Measurements from ENCODE around the gene HSPA1A.
"Not testable (repeated sequence)": the region's sequence is repeated elsewhere in the genome, so short reads cannot be mapped to it uniquely, and the experiment has no call there.

The HSPA1A gene

DNA sequence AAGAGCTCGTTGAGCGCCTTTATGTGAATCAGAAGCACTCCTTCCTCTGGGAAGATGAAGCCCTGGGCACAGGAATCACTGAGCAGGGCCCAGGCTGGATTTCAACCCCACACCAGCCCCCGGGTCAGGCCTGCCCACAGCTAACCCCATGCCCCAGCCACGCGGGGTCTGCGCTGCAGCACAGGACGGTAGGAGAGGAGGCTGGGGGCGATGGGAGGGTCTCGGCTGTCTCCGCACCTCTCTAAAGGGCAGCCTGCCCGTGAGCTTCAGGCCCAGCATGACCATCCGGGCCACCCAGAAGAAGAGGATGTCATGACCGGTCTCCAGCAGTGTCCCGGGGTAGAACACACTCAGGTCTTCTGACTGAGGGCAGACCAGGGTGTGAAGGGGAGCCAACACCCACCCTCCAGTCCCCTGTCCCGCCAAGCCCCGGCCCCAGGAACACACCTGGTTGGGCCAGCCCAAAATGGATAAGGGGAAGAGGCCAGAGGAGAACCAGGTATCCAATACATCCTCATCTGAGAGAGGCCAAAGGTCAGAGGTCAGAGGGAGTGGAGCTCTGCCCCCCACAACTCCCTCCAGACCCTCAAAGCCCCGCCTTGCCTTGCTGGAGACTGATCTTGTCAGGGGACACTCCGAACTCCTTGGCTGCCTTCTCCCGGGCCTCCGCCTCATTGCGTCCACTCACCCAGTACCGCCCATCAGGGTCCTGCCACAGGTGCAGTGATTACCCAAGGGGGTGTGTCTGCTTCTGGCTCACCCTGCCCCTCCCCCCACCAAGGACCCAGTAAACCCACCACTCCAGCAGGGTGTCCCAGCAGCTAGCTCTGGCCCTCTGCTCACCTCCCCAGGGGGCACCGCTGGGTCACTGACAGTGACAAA, 33.9 kb upstream of the HSPA1A start:
- no peak for DNase-seq

DNA sequence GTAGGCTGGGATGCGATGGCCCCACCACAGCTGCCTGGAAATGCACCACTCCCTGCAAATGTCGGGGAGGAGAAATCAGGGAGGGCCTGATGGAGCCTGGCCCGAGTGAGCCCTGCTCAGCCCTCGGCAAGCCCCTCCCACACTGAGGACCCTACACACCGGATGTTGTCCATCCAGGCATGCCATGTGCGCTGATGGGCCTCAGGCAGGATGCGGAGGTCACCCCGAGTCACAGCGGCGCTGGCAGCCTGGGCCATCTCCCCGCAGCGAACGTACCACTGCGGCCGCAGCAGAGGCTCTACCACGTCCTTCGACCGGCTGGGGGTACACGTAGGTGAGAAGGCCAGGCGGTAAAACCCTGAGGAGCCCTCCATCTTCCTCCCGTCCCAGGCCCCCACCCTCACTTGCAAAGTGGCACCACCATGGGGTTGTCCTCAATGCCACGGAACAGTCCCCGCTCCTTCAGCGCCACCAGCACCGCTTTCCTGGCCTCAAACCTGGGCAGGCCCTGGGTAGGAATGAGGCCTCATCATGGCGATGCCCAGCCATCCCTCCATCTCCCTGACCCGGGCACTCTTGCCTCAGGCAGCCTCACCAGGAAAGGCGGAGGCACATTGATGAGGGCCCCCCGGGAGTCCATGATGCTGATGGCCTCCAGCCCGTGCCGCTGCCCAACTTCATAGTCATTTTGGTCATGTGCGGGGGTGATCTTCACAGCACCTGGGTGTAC, 33.1 kb upstream of the HSPA1A start:
- DNase-seq, result no peak

DNA sequence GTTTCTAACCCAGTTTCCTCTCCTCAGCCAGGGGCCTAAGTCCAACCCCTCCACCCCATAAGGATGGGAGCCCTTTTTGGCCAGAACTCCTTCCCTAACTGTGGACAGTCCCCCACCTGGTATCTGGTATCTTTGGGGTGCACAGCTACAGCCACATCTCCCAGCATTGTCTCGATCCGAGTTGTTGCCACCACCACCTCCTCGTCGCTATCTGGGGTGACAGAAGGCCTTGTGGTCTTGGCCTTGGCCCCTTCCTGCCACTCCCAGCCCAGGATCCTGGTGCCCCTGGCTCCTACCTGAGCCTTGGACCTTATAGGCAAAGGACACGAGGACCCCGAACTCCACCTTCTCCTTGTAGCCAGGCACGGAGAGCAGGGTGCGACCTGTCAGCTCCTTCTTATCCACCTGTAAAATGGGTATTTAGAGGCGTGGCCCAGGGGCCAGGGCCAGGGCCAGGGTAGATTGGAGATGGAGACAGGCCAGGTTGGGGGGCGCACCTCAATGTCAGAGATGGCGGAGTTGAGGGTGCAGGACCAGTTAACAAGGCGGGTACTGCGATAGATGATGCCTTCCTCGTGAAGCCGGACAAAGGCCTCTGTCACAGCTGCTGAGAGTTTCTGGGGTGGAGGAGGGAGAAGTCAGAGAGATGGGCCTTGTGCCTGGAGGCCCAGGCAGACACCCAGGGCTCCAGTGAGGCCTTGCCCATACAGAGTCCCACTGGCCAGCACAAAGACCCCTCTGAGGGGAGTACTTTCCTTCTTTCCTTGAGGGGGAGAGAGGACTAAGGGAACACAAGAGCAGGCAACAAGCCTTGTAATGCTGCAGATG, 31.0 kb upstream of the HSPA1A start:
- no peak for DNase-seq

DNA sequence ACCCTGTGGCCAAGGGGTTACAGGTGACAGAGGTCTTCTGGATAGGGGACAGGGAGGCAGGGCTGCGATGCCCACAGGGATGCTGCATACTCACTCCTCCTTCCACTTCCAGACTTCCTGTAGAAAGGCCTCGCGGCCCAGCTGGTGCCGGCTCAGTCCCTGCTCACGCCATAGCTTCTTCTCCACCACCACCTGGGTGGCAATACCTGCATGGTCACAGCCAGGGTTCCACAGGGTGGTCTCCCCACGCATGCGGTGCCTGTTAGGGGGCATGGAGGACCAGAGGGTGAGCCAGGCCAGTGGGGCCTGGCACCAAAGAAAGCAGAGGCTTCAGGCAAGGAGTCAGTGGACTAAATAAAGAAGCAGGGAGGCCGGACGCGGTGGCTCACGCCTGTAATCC, 29.9 kb upstream of the HSPA1A start:
- no peak for DNase-seq

DNA sequence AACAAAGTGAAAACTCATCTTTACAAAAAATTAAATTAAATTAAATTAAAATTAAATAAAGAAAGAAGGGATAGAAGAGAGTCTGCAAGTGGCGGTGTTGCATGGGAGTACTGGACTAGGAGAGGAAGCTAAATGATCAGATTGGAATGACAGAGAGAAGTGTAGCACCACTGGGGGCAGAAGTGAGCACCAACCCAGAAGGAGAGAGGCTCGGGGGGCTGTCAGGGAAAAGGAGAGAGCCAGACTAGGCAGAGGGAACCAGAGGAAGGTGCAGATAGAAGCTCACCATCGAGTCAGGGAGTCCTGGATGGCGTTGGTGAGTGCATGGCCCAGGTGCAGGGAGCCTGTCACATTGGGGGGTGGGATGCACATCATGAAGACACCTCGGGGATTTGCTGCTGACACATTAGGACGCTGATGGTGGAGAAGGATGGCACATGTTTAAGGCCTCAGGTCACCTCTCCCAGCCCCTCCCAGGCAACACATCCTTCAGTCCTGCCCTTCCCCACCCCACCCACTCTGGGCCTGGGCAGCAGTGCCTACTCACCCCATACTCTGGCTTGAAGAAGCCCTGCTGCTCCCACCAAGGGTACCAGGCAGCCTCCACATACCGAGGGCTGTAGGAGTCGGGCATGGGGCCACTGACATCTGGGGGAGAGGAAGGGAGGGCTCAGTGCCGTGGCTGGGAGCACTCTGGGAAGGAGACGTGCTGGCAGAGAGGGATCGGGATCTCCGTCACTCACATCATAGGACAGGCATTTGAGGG, 23.8 kb upstream of the HSPA1A start:
- DNase-seq, result no peak

DNA sequence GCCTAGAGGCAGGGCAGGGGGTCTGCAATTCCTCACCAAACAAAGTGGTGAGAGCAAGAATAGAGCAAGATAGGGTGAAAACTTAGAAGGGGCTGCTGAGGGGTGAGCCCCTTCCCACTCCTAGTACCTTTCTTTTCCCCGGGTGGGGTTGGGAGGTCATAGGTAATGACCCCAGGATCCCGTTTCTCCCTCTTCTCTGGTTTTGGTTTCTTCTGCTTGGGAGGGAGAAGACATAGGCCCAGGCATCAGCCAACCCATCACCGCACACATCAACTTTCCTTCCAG, 23.3 kb upstream of the HSPA1A start:
- DNase-seq, result no peak

DNA sequence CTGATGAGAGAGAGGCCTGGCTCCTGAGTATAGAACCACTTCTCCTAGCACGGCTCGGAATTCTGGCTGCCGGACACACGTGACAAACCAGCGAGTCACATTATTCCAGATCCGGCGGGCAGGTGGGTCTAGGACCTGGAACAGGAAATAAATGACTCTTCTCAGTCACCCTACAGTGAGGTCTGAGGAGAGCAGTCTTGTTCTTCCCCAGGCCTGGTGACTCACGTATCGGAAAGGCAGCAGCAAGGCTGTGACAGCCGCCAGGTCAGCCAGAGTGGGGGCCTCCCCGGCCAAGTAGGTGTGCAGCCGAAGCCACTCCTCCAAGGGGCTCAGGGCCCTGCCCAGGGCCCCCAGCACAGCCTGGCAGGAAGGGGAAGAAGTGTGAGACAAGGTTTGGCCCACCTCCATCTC, 22.6 kb upstream of the HSPA1A start:
- DNase-seq, result peak; percentile 37

DNA sequence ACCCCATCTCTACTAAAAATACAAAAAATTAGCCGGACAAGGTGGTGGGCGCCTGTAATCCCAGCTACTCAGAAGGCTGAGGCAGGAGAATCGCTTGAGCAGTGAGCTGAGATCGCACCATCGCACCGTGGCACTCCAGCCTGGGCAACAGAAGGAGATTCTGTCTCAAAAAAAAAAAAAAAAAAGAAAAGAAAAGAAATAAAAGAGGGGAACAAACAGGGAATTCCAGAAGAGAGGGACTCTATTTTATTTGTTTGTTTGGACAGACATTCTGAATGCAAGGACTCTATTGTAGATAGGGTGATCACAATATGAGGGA, 21.5 kb upstream of the HSPA1A start:
- DNase-seq, result not testable (repeated sequence)

DNA sequence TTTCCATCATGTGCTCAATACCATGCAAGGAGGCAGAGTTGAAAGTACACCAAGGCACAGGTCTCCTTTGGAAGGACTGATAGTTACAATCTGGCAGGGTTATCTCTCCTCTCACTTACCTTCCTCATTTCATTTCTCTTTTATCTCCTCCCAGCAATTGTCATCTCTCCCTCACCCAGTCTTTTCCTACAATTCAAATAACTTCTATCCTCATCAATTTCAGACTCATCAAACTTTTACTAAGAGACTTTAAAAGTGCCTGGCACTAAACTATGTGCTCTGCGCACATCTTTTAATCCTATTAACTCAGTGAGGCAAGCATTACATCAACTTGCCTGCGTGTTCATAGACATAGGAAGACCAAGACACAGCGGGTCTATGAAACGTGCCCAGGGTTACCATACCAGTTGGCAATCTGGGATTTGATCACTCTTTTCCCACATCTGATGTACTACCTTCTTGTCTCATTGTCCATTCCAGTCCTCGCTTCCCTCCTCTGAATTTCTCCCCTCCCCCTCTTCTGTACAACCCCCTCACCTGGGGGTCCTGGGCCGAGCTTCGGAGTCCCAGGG, 21.0 kb upstream of the HSPA1A start:
- no peak for DNase-seq

DNA sequence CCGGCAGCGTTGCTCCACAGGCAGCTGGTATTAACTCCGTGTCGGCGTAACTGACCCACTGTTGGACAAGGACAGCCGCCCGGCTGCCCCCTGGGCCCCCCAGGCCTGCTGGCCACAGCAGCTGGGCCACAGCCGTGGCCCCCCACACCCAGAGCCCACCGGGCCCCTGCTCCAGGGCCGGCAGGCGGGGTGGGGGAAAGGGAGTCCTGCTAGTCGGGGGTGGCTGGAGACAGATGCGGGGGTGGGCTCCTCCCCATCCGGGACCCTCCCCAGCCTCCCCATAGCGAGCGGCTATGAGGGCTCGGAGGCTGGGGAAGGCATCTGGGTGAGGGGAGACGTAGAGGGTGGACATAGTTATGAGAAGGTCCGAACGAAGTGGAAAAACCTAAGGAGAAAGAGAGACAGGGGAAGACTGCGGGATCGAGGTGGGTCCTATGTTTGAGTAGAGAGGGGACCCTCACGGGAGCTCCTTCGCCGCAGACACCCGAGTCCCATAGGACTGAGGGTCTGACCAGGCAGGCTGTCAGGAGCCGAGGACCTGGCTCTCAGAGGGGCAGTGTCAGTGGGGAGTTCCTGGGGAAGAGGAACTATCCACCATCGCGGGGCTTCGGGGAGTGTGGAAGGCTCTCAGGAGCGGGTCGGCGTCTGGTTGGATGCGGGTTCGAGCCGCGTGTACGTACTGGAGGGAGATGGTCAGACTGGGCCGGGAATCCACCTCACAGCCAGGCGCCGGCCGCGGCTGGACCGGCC, 20.3 kb upstream of the HSPA1A start:
- peak; percentile 33 for DNase-seq

DNA sequence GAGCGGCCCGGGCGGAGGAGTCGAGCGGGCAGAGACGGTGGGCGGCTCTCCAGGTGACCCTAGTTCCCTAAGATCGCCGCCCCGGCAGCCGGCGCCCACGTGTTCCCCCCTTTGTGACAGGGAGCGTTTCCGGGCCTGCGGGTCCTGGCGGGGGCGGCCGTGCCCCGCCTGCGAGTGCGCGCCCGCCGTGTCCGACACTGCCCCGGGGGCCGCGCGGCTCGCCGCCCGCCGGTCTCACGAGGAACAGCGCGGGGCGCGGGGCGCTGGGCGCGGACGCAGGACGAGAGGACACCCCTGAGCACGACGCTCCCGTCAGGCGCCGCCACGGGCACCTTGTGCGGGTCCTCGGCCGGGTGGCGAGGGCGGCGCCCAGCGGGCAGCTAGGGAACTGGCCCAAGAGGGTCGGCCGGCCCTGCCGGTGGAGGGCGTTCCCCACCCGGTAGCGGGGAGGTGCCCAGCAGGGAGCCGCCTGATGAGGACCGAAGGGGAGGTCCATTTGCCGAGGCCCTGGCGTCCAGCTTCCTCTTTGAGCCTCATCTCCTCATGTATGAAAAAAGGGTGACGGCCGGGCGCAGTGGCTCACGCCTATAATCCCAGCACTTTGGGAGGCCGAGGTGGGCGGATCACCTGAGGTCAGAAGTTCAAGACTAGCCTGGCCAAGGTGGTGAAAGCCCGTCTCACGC, 19.6 kb upstream of the HSPA1A start, which contains the start of gene VARS1:
Gene VARS1 (minus strand): TSS at position 137 of the 683 bp plus-strand sequence. CDS start 535 bp downstream, outside the sequence.
- peak; percentile 86 for DNase-seq

DNA sequence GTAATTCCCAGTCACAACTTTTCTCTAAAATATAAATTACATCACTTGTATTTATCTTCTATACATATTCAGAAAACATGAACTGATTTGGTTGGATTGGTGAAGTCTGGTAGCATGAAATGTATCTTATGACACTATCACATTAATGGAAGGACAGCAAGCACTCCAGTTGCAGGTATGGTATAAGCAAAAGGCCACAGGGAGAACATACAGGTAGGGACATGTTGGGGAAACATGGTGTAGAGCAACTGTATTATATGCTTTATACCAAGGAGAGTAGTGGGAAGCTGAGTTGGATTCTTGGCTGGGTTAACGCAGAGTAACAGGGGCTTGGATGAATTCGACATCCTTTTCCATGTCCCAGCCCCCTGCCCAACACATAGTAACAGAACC, 18.4 kb upstream of the HSPA1A start:
- DNase-seq, result no peak

DNA sequence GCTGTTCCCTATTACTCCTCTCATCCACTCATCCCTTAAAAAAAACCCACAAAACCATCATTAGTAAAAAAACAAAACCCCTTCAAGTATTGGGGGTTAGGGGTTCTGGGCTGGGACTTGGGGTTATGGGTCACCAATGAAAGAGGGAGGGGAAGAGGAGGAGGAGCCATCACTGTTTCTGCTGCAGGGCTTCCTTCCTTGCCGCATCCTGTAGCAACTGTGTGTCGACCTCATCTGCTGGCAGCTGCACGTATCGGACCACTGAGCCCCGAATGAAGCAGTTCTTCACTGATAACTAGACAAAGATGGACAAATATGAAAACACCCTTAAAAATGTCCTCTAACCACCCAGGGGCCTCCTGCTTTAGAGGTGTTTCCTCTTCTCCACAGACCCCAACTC, 17.8 kb upstream of the HSPA1A start:
- no peak for DNase-seq

DNA sequence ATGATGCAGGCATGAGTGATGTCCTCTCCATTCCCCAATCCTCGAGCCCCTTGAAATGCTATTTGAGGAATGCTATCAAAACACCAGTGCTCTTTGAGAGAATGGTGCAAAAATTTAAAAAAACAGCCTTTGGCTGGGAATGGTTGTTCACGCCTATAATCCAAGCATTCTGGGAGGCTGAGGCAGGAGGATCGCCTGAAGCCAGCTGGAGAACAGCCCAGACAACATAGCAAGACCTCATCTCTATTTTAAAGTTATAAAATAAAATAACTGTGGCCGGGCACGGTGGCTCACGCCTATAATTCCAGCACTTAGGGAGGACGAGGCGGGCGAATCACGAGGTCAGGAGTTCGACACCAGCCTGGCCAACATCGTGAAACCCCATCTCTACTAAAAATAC, 15.6 kb upstream of the HSPA1A start:
- no peak for DNase-seq

DNA sequence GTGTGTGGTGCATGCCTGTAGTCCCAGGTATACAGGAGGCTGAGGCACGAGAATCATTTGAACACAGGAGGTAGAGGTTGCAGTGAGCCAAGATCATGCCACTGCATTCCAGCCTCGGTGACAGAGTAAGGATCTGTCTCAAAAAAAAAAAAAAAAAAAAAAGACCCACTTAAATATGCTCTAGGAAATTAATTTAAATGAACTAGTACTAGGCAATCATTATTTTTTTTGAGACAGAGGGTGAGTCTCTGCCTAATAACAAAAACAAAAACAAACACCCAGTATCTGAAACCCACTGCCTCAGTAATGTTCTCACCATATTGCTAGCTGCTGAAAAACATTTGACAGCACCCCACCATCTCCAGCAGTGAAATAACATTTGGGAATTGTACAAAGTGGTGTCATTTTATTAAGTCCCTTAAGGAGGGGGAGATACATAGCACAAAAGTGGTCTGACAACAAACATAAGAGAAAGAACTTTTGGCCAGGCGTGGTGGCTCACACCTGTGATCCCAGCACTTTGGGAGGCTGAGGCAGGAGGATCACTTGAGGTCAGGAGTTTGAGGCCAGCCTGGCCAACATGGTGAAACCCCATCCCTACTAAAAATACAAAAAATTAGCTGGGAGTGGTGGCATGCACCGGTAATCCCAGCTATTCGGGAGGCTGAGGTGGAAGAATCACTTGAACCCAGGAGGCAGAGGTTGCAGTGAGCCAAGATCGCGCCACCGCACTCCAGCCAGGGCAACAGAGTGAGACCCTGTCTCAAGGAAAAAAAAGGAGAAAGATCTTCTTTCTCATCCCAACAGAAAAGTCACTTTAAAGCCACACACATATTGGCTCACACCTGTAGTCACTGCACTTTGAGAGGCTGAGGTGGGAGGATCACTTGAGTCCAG, 14.1 kb upstream of the HSPA1A start:
- not testable (repeated sequence) for DNase-seq

DNA sequence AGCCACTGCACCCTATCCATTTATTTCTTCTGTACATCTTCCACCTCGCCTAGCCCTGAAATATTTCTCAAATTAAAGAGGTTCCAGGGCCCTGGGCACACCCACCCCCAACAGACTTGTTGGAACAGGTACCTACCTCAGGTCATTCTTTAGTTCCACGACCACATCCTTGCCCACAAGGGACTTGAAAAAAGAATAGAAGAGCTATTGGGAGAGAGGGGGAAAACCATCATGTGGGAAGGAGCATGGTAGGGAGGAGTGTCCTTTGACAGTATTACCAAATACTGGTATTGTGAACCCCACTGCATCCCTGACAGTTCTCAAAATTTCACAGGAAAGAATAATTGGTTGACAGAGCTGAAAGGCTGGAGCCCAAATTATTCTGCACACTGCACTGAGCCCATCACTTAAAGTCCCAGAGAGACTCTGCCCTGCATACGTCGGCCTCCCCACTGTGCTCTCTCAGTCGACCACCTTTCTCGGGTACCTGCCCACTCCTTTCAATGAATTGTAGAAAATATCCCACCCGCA, 9.3 kb upstream of the HSPA1A start:
- no peak for DNase-seq

DNA sequence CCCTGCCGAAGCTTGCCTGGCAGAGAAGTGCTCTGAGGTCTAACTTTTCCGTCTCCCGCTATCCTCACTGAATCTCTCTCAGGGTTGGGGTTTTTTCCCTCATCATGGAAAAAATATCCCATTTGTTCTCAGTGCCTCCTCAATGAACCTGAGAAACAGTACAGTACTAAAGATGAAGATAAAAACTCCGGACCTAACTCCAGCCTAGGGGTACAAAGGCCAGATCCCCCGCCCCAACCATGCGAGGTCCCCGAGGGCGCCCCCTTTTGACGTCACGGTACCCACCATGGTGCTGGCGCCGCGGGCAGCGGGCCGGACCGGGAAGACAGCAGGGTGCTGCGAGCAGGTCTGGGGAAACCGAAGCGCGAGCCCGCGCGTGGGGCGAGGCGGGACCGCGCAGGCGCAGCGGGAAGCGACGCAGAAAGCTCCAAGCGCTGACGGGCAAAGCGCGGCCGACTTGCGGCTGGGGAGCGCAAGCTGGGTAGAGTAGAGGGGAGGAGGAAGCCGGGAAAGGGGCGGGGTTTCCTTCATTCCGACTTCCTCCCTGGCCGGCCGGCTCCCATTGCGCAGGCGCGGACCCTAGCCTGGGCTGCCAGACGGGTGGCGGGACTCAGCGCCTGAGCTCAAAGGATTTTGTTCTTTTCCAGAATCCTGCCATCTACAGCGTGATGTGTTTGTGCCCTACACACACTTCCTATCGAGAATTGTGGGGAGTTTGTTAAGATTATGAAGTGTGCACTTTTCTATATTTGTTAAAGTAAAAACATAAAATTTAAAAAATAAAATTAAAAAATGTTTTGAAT, 8.7 kb upstream of the HSPA1A start, which contains the start of gene LSM2:
Gene LSM2 (minus strand): TSS at position 497 of the 803 bp plus-strand sequence. CDS start 209 bp downstream, at position 288.
- peak; percentile 91 for DNase-seq

DNA sequence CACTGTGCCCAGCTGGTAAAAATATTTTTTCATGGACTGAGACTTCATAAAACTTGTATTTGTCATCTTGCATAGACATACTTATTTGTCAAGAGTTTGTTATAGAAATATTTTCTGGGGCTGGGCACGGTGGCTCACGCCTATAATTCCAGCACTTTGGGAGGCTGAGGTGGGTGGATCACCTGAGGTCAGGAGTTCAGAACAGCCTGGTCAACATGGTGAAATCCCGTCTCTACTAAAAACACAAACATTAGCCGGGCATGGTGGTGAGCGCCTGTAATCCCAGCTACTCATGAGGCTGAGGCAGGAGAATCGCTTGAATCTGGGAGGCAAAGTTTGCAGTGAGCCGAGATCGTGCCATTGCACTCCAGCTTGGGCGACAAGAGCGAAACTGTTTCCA, 6.7 kb upstream of the HSPA1A start:
- DNase-seq, result not testable (repeated sequence)

DNA sequence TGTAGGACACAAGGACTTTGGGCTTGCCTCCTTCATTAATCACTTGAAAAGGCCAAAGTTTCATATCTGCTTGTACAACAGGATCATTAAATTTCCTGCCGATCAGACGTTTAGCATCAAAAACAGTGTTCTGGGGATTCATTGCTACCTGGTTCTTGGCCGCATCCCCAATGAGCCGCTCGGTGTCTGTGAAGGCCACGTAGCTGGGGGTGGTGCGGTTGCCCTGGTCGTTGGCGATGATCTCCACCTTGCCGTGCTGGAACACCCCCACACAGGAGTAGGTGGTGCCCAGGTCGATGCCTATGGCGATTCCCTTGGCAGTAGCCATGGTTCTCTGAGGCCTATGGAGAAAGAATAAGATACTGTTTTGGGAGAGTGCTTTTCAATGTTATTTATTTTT, 3.7 kb upstream of the HSPA1A start:
- DNase-seq, result no peak

All from NCI-H226 (cell line).